ENCODE measurements around the gene PNMA6E.

Gene PNMA6E

DNA sequence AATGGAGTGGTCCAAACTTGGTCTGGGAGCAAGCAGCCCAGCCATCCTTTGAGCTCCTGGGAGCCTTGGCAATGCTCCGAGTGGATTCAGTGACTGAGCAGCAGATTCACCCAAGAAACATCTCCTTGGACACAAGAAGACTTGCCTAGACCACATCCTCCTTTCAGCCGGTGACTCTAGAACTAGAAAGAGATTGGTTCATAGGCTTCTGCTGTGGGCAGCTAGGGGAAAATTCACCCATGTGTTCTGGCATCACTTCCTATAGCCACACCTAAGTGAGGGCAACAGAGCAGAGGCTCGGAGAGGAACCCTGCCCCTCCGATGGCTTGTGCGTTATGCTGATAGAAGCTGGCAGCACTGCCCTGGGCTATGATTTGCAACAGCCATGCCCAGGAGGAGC lies 51.2 kb downstream of the PNMA6E start:
- no peak for DNase-seq (ENCODE audit: low spot score)

DNA sequence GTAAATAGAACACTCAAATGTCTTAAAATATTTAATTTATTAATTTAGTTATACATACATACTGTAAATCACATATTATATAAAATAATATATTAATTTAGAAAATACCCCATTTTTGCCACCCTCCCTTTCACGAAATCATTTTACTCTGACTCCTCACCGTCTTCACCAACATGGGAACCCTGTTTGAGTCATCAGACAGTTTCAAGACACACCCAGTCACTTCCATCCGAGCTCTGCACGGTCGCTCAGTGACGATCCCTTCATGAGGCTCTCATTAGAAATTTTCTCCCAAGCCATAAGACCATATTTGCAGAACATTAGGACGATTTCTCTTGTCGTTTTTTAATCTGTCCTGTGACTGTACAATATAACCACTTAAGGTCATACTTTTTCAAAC lies 52.7 kb downstream of the PNMA6E start:
- DNase-seq (ENCODE audit: low spot score): no peak

DNA sequence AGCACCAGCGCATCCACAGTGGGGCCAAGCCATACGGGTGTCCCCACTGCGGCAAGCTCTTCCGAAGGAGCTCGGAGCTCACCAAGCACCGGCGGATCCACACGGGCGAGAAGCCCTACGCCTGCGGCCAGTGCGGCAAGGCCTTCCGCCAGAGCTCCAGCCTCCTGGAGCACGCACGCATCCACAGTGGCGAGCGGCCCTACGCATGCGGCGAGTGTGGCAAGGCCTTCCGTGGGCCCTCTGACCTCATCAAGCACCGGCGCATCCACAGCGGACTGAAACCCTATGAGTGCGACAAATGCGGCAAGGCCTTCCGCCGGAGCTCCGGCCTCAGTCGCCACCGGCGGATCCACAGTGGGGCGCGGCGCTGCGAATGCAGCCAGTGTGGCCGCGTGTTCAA lies 53.6 kb downstream of the PNMA6E start:
- no peak for DNase-seq (ENCODE audit: low spot score)
